Ishikawa (cell line): Measurements from ENCODE around the gene RASL10B.

Experiments used
- CEBPB ChIP-seq: IDR thresholded peaks from 2 replicates; pipeline ENCODE4 v1.6.1; 2012
- CREB1 ChIP-seq: IDR thresholded peaks from 2 replicates; pipeline ENCODE4 v1.6.1; 2012; ENCODE audit warnings: low read depth
- EGR1 ChIP-seq: IDR thresholded peaks from 2 replicates; pipeline ENCODE4 v1.6.1; 2012
- EP300 ChIP-seq: IDR thresholded peaks from 2 replicates; pipeline ENCODE4 v1.6.1; 2012; ENCODE audit warnings: borderline replicate concordance
- FOXM1 ChIP-seq: IDR thresholded peaks from 2 replicates; pipeline ENCODE4 v1.6.1; 2012; ENCODE audit warnings: low read depth, borderline replicate concordance
- NFIC ChIP-seq: IDR thresholded peaks from 2 replicates; pipeline ENCODE4 v1.6.1; 2012
- RAD21 ChIP-seq: IDR thresholded peaks from 2 replicates; pipeline ENCODE4 v1.6.1; 2012; ENCODE audit warnings: low read depth
- REST ChIP-seq: IDR thresholded peaks from 2 replicates; pipeline ENCODE4 v1.6.1; 2012; ENCODE audit warnings: low read depth, mild to moderate bottlenecking
- TAF1 ChIP-seq: IDR thresholded peaks from 2 replicates; pipeline ENCODE4 v1.6.1; 2012; ENCODE audit warnings: low read depth, mild to moderate bottlenecking
- TCF12 ChIP-seq: IDR thresholded peaks from 2 replicates; pipeline ENCODE4 v1.6.1; 2012; ENCODE audit warnings: low read depth
- TEAD4 ChIP-seq: IDR thresholded peaks from 2 replicates; pipeline ENCODE4 v1.6.1; 2012
- USF1 ChIP-seq: IDR thresholded peaks from 2 replicates; pipeline ENCODE4 v1.6.1; 2012
- YY1 ChIP-seq: IDR thresholded peaks from 2 replicates; pipeline ENCODE4 v1.6.1; 2012; ENCODE audit warnings: low read depth
- ZBTB7A ChIP-seq: IDR thresholded peaks from 2 replicates; pipeline ENCODE4 v1.6.1; 2012; ENCODE audit warnings: low read depth
- TF ChIP-seq, protein P1 (sequence below): IDR thresholded peaks from 2 replicates; pipeline ENCODE4 v1.6.1; 2012

Gene RASL10B, protein sequence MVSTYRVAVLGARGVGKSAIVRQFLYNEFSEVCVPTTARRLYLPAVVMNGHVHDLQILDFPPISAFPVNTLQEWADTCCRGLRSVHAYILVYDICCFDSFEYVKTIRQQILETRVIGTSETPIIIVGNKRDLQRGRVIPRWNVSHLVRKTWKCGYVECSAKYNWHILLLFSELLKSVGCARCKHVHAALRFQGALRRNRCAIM

GRCh38 chr17:35731239-35731916 is at the start of gene RASL10B:
TSS of gene RASL10B (plus strand) at chr17:35731639. CDS start at chr17:35735185, 3,546 bp downstream.
- peak; percentile 85 for TF ChIP-seq EGR1
- peak; percentile 74 for TF ChIP-seq TEAD4
- TF ChIP-seq, protein P1, sequence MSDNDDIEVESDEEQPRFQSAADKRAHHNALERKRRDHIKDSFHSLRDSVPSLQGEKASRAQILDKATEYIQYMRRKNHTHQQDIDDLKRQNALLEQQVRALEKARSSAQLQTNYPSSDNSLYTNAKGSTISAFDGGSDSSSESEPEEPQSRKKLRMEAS, result peak; percentile 39; the same call in 1 of the 2 replicates
- TF ChIP-seq USF1, result no peak

DNA sequence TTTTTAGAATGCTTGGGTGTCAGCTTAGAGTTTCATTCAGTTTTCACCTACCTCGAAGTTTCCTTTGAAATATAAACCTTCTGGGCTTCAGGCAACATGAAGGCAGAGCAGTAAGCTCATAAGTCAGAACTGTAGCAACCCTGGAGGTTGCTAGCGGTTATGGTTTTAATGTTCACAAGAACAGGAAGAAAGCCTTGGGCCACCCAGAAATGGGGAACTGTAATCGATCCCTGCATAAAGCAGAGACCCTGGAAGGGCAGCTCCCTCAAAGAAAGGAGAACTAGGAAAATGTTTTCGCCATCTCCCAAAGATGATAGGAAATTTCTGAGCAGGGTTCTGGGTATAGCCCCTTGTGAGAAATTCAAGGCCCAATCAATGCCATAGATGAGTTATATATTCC is 47.8 kb upstream of the RASL10B start:
- TF ChIP-seq YY1, result no peak
- TF ChIP-seq USF1, result no peak
- no peak for TF ChIP-seq RAD21
- no peak for TF ChIP-seq CEBPB
- no peak for TF ChIP-seq TEAD4
- no peak for TF ChIP-seq EGR1
- no peak for TF ChIP-seq CREB1
- TF ChIP-seq REST, result no peak
- no peak for TF ChIP-seq FOXM1

DNA sequence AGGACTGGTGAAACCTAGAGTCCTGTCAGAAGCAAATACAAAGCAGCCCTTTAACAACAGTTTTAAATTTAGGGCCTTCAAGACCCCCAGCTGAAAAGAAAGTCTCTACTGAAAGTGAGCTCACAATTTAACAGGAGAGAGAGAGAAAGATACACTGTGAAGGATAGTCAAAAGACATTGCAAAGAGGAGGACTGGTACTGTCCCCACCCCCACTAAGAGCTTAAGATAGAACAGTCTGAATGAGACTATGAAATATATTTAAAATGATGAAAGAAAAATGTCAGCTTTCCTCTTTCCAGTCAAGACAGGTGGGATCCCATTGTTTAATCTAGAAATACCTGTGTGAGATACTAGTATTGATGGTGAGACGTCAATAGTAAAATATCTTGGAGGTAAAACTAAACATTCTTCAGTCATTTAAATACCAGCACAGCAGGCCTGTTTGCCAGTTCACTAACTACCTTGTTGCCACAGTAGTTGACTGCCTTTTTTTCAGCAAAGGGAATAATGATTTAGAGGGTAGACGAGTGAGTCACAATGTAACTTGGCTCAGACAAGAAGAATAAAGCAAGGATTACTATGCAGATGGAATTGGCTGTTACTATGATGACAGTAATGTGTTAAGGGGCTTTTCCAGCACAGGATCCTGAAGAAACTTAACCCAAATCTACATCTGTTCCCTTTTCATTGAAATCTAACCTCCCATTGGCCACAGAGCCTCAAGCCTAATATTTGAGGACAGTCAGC is 47.2 kb upstream of the RASL10B start:
- TF ChIP-seq CREB1 (no peak), TCF12 (no peak), NFIC (0 out of 2 replicates have a peak, but pooled peaks have one; percentile 37), TEAD4 (peak; percentile 60; the same call in 1 of the 2 replicates)
- TF ChIP-seq, protein P1, result no peak

DNA sequence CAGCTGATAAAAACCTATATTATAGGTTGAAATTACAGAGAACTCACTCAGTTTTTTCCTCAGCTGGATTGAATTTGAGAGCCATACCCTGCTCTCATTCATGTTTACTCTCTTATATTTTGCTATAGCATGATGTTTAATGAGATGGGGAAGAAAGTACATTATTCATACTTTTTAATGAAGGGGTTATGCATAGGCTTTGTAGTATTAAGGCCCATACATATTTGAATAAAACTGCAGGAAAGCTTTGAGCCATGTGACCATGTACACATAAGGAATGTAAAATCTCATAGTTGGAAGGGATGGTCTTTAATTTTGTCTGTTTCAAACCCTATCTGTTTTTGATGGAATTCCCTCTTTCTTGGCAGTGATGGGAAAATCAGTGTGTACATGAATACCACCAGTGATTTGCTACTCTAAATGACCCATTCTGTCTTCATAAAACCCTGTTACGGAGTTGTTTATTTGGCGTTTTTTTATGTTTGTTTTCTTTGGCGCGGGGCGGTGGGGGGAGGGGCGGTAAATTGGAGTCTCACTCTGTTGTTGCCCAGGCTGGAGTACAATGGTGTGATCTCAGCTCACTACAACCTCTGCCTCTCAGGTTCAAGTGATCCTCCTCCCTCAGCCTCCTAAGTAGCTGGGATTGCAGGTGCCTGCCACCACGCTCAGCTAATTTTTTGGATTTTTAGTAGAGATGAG is 38.8 kb upstream of the RASL10B start:
- no peak for TF ChIP-seq EGR1
- no peak for TF ChIP-seq TCF12
- TF ChIP-seq, protein P1, result no peak
- no peak for TF ChIP-seq REST
- TF ChIP-seq TAF1, result no peak
- no peak for TF ChIP-seq ZBTB7A
- TF ChIP-seq USF1, result no peak
- TF ChIP-seq RAD21, result no peak
- no peak for TF ChIP-seq FOXM1
- no peak for TF ChIP-seq YY1
- no peak for TF ChIP-seq EP300
- no peak for TF ChIP-seq CEBPB
- TF ChIP-seq CREB1, result no peak
- no peak for TF ChIP-seq NFIC
- no peak for TF ChIP-seq TEAD4

- no peak for TF ChIP-seq TEAD4
- no peak for TF ChIP-seq NFIC
- no peak for TF ChIP-seq TCF12
- no peak for TF ChIP-seq EP300
- TF ChIP-seq CEBPB, result no peak
- no peak for TF ChIP-seq RAD21
- no peak for TF ChIP-seq USF1
- TF ChIP-seq FOXM1, result no peak
- no peak for TF ChIP-seq EGR1
- TF ChIP-seq YY1, result no peak
- no peak for TF ChIP-seq ZBTB7A
- no peak for TF ChIP-seq REST
- TF ChIP-seq, protein P1, result no peak
Measured at GRCh38 chr17:35693662-35694061, 37.8 kb upstream of the RASL10B start.
